Measurements from ENCODE around the gene CD9.
A peak's percentile ranks its signal among the peaks of the same experiment; 100 is the strongest.
"Not testable (repeated sequence)": the region's sequence is repeated elsewhere in the genome, so short reads cannot be mapped to it uniquely, and the experiment has no call there.

Gene CD9, protein sequence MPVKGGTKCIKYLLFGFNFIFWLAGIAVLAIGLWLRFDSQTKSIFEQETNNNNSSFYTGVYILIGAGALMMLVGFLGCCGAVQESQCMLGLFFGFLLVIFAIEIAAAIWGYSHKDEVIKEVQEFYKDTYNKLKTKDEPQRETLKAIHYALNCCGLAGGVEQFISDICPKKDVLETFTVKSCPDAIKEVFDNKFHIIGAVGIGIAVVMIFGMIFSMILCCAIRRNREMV

DNA sequence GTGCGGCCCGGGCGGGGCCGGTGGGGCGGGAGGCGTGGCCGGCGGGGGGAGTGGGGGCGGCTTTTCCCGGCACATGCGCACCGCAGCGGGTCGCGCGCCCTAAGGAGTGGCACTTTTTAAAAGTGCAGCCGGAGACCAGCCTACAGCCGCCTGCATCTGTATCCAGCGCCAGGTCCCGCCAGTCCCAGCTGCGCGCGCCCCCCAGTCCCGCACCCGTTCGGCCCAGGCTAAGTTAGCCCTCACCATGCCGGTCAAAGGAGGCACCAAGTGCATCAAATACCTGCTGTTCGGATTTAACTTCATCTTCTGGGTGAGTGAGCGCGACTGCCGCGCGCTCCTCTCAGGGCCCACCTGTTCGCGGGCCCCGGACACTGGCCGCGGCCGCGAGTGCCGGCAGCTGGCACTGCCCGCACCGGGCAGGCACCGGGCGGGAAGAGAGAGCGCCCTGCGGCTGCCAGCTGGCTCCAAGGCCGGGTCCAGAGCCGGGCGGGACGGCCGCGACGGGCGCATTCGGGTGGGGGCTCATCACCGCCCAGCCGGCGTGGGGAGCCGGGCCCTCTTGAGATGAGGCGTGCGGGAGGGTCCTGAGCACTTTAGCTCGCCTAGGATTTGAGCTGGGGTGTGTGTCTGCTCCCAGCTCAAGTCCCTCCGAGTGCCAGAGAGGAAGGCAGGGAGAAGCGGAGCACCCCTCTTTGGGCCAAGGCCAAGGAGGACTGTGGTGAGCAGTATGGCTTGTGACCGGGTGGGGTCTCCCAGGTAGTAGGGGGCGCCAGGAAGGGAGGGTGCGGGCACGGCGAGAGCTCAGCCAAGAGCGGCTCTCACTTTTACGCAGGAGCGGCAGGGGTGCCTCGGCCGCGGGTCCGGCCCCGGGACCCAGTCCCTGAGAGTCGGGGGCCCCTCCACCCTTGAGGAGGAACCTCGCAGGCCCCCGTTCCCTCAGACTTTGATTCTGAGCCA, at the start of gene CD9:
TSS of gene CD9 (plus strand) at position 145 of the 957 bp plus-strand sequence. CDS start at position 245, 100 bp downstream.
- peak; percentile 63 for DNase-seq (ENCODE audit: low spot score)

DNA sequence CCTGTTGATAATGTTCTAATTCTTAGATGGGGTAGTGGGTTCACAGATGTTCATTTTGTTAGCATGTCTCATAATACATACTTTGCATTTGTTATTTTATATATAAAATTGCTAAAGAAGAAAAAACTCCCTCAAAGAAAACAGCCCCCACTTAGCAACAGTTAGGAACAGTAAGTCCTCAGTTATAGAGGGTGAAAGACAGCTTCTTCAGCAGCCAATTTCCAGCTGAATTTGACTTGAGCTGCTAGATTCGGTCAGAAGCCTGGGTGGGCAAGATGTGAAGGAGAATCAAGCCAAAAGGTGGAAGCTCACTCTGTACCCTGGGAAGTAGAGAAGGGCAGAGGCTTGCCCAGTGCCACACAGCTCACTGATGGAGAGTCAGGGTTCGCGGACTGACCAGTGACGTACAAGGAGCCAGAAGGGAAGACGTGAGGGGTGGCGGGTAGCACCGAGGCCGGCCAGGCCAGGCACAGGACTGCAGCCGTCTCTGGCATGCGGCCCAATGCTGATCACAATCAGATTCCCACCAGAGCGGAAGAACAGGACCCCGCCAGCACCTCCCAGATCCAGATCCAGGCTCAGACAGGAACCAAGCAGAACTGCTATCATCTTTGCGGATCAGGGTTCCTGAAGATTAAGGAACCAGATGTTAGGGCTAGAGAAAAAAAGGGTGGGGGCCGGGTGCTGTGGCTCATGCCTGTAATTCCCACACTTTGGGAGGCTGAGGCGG, 45.3 kb upstream of the CD9 start:
- no peak for DNase-seq (ENCODE audit: low spot score)

DNA sequence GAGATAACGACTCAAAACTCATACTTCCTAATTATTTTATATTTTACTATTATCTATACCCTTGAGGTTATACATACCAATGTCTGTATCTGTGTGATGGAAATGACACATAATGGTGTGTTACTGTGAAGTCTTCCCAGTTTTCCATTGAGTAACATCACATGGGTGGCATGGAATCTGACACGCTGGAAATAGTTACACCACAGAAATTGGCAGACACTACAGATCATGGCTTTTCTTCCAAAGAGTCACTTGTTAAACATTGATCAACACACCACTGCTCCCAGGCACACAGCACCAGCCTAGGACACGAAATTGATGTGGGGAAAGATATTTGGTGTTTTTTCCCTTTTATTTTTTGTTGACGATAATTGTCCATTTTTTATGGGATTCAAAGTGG, 42.7 kb upstream of the CD9 start:
- no peak for DNase-seq (ENCODE audit: low spot score)

DNA sequence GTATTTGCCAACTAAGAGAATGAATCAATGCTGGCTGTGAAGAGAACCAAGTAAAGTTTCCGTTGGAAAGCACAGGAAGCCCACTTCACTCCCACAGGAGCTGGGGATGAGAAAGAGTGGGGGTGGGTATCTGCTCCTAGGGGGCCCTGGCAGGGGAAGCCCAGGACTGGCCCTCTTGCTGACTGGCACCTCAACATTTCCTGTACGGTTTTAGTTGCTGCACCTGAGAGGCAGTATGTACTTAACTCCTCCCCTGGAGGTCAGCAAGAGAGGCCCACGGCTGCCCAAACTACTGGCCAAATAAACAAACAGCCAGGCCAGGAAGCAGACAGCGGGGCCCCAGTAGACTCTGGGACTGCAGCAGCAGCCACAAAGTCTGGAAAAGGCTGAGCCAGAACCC, 41.9 kb upstream of the CD9 start:
- DNase-seq (ENCODE audit: low spot score) = peak; percentile 72

DNA sequence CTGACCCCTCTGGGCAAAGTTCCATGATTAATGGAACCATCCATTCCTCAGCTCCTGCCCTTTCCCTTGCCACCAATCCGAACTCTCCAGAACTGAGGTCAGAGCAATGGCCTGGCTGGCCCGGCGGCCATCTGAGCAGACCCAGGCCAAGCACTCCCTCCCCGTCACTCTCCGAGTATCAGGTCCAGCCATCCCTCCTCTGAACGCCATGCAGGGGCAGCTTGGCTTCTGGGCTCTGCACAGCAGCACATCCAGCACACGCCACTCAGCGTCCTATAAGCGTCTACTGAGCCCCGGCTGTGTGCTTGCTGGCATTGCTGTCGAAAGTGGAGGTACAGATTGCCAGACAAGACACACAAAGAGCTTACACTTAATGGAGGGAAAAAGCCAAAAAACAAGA, 41.5 kb upstream of the CD9 start:
- peak; percentile 37 for DNase-seq (ENCODE audit: low spot score)

DNA sequence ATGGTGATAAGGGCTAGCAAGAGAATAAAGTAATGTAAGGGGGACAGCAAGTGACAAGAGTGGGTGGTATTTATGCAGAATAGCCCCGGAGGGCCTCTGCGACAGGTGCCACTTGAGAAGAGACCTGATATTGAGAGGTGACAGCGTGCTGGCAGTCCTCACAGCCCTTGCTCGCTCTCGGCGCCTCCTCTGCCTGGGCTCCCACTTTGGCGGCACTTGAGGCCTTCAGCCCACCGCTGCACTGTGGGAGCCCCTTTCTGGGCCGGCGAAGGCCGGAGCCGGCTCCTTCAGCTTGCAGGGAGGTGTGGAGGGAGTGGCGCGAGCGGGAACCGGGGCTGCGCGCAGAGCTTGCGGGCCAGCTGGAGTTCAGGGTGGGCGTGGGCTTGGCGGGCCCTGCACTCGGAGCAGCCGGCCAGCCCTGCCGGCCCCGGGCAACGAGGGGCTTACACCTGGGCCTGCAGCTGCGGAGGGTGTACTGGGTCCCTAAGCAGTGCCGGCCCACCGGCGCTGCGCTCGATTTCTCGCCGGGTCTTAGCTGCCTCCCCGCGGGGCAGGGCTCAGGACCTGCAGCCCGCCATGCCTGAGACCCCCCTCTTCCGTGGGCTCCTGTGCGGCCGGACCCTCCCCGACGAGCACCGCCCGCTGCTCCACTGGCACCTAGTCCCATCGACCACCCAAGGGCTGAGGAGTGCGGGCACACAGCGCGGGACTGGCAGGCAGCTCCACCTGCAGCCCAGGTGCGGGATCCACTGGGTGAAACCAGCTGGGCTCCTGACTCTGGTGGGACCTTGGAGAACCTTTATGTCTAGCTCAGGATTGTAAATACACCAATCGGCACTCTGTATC, 40.8 kb upstream of the CD9 start:
- DNase-seq (ENCODE audit: low spot score) = not testable (repeated sequence)

DNA sequence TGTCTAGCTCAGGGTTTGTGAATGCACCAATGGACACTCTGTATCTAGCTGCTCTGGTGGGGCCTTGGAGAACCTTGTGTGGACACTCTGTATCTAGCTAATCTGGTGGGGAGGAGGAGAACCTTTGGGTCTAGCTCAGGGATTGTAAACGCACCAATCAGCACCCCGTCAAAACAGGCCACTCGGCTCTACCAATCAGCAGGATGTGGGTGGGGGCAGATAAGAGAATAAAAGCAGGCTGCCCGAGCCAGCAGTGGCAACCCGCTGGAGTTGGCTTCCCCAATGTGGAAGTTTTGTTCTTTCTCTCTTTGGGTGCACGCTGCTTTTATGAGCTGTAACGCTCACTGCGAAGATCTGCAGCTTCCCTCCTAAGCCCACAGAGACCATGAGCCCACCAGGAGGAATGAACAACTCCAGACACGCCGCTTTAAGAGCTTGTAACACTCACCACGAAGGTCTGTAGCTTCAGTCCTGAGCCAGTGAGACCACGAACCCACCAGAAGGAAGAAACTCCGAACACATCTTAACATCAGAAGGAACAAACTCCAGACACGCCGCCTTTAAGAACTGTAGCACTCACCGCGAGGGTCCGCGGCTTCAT, 40.1 kb upstream of the CD9 start:
- DNase-seq (ENCODE audit: low spot score) = not testable (repeated sequence)

DNA sequence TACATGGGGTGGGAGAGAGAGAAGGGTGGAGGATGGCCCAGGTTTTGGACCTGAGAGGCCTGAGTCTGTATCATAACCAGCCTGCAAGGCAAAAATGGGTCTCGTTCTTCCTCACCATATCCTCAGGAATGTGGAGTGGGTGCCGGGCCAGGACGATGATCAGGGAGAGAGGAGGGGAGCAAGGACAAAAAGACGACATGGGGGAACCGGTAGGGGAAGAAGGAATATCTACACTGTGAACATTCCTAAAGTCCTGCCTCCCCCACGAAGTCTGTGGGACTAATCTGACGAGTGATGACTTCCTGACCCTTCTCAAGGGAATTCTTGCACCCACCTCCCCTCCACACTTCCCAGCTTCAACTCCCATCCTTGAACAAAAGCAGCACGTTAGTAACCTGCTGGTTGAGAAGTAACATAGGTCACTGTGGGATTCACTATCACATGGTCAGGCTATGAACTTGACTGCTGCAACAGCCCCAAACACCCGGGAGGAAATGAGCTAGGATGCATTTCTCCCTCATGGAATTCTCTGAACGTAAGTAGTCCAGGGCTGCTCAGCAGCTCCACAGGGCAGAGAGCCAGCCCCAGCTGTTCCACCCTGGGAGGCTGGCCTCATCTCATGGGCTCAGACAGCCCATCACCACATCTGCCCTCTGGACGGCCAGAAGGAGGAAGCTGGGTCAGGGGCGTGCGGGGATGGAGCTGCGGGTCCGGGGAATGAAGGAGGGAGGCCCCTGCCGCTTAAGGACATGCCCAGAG, 38.9 kb upstream of the CD9 start:
- no peak for DNase-seq (ENCODE audit: low spot score)

DNA sequence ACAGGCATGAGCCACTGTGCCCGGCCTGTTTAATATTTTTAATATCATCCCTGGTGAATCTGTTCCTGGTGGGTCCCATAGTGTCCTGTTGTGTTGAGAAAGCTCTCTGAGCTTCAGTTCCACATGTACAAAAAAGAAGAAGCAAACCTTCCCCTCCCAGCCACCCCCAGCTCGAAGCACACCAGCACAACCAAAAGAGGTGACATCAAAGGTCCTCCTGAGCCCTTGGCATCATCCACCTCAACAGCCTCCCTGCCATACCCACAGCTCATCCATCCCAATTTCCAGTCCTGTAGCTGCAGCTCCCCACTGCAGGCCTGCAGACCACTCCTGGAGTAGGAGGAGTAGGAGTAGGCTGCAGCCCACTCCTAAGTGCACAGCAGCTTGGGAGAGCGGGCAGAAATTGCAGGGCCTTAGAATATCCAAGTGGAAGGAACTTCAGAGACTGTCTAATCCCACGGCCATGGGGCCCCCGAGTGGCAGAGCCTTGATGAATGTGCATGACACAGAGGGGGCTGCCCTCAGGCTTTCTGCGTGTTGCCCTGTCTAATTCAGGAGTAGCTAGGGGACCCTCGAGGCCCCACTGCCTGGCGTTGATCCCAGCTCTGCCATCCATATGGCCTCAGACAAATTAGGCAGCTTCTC, 36.7 kb upstream of the CD9 start:
- DNase-seq (ENCODE audit: low spot score) = no peak

DNA sequence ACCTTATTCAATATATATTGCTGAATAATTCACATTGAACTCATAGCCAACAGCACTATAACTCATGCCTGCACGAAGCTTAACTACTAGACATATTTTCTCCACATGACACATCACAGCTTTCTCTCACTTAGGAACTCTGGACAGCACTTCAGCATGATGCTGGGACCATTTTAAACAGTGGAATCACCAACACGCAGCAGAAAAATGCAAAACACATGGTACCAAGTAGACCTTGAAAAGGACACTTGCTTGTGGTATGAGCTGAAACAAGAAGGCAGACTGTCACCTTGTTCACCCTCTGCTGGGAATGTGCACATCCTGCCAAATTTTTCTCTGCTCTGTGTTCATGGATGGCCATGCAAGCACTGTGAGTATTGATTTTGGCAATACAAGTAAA, 34.8 kb upstream of the CD9 start:
- no peak for DNase-seq (ENCODE audit: low spot score)

DNA sequence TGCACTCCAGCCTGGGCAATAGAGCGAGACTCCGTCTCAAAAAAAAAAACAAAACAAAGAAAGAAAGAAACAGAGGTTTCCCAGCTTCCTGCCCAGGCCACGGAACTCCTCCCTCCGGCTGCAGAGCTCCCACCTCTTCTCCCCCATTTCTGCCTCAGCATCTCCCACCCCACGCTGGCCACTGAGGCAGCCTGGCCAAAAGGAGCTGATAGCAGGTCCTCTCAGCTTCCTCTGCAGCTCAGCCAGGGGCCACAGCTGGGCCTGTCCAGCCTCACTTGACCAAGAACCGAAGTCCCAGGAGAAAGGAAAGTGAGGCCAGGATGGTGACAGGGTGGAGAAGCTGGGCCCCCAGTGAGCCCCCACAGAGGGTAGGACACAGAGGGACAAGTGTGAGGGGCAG, 33.4 kb upstream of the CD9 start:
- DNase-seq (ENCODE audit: low spot score) = no peak

DNA sequence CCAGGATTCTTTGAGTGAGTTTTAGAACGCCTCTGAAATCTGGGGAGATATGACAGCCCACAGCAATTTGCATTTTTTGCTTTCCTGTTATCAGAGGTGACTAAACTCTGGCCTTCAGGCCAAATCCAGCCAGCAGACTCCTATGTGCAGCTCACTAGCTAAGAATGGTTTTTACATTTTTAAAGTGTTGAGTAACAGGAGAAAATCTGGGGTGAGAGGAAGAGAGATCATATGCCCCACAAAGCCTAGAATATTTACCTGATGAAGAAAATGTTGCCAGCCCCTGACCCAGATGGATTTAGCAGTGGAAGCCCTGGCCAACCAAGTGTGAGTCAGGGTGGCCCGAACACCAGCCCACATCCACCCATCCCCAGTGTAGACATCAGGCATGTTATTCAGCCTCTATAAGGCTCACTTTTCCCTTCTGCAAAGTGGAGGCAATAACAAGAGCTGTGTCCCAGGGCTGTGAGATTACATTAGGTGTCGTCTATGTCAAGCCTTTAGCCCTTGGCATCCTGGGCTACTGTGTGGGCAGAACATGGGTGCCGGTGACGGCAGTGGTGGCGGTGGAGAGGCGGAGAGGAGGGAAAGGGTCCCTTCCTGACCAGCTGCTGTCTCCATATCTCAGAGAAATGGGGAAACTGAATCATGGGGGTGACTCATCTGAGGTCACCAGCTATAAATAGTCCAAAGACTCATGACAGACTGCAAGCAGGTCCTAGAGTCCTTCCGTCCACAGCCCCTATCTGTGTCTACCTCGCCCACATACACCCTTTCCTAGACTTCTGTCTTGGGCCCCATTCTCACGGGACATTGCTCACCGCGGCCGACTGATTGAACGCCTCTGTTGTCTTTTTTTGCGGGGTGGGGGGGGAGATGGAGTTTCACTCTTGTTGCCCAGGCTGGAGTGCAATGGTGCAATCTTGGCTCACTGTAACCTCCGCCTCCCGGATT, 32.6 kb upstream of the CD9 start:
- DNase-seq (ENCODE audit: low spot score) = no peak

DNA sequence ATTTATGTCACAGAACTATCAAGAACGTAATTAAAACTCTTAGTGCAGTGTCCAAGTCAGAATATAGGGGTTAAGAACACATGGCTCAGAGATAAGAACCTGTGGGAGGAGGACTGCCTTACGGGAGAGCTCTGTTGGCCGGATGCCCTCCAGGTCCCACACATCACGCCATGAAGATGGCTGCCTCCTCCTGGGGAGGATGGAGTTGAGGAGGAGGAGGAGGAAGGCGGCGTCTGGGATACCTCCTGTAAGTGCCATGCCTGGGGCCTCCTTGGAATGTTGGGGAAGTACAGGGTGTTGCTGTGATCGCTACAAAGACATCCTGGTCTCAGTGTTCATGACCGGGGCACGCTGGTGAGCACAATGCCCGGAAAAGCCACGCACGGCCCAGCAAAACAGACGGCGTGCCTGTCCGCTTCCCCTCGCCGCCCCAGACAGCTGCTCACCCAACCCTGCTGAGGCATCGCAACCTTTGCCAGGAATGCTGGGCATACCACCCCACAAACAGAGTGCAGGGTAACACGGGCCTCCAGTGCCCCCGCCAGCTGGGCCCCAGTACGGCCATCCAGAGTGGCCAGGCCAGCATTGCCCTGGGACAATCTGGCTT, 28.7 kb upstream of the CD9 start:
- DNase-seq (ENCODE audit: low spot score) = no peak

DNA sequence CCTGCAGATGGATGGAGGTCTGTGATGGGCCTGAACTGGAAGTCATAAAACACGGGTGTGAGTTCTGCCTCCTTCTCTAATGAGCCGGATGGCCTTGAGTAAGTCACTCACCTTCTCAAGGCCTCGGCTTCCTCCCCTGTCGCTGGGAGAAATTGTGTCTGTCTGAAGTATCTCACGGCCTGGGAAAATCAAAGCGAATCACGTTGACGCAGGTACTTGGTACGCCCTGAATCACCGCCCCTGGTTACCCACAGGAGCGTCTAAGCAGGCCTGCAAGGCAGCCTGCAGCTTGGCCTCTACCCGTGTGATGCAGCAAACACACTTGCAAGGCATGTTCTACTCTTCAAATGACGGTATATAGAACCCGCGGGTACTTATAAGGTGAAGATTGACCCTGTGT, 28.1 kb upstream of the CD9 start:
- no peak for DNase-seq (ENCODE audit: low spot score)

DNA sequence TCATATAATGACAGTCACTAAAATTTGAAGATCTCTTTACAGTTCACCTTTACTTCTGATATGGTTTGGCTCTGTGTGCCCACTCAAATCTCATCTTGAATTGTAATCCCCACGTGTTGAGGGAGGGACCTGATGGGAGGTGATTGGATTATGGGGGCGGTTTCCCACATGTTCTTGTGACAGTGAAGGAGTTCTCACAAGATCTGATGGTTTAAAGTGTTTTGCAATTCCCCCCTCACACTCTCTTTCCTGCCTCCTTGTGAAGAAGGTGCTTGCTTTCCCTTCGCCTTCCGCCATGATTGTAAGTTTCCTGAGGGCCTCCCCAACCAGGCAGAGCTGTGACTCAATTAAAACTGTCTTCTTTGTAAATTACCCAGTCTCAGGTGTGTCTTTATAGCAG, 27.3 kb upstream of the CD9 start:
- no peak for DNase-seq (ENCODE audit: low spot score)

DNA sequence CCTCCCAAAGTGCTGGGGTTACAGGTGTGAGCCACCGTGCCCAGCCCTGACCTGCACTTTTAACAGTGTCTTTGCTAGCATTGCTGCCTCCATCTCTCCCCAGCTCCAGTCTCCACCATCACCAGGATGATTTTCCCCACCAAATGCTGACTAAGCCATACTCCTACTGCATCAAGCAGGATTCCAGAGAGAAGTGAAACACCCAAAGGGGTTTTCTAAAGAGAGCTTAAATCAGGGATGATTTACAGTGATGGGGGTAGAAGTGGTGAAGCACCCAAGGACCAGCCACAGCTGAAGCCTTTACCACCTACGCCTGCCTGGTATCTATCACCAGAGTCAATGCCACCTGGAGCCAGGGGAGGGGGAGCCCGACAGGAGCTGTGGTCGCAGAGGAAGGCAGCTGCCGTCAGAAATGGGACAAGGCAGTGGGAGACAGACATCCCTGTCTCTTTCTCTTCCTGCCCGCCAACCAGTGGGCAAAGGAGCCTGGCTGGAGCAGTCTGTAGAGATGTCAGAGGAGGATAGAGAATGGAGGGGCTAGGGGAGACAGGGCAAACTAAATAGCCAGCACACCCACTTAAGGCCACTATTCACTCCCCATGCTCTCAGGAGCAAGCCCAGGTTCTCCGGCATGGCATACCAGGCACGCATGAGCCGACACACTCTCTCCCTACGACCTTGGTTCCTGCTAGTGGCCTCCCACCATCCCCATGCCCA, 22.4 kb upstream of the CD9 start:
- DNase-seq (ENCODE audit: low spot score) = no peak

DNA sequence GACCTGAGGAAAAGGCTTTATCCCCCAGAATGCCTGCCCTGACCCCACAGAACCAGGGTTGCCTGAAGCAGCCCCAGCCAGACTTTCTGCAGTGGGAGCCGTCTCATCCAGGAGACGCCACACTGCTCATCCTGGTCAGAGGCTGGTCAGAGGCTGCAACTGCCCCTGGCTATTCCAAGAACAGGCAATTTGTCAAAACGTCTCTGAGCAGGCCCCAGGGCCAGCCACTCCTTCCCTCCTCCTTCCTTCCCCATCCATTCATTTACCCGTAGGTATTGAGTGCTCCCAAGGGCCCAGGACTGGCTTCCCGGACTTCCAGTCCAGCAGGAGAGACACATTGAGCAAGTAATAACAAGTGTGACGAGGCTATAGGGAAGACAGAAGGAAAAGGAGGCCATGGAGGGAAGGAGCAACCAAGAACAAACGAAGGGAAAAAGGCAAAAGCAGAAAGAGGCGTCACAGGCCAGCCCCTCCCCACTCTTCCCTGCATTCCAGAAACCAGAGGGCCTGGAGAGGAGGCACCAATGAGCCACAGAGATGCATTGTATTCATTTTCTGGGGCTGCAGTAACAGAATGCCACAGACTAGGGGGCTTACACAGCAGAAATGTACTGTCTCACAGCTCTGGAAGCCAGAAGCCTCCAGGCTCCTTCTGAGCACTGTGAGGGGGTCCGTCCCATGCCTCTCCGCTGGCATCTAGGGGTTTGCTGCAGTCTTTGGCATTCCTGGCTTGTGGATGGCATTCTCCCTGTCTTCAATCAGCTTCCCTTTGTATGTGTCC, 21.0 kb upstream of the CD9 start:
- no peak for DNase-seq (ENCODE audit: low spot score)

Data from HuH-7 (cell line).